Astrocyte of the cerebellum (primary cell): ENCODE measurements around the gene BCORL1.

ENCODE experiments used
- DNase-seq: peaks from one replicate; pipeline ENCODE4 v3.0.0-alpha.2; 2011; ENCODE audit warnings: low read depth
- H3K4me3 ChIP-seq: 2 replicates; pipeline ENCODE4 v1.5.1; 2011; ENCODE audit warnings: mild to moderate bottlenecking, low read depth, low read length, moderate library complexity
- in situ Hi-C: cut with HindIII; loops from 2 replicates; pipeline ENCODE4 v1.10.0; 2017; ENCODE audit warnings: low sequenced_read_pairs
- TF ChIP-seq, protein P1 (sequence below): IDR thresholded peaks from 2 replicates; pipeline ENCODE4 v1.5.1; 2012; ENCODE audit warnings: low read length, low read depth, moderate library complexity, mild to moderate bottlenecking; ENCODE audit errors: missing control alignments

Gene BCORL1

GRCh38 chrX:130091980-130092522, 109.6 kb downstream of the BCORL1 start:
- DNase-seq, result no peak
- TF ChIP-seq, protein P1, sequence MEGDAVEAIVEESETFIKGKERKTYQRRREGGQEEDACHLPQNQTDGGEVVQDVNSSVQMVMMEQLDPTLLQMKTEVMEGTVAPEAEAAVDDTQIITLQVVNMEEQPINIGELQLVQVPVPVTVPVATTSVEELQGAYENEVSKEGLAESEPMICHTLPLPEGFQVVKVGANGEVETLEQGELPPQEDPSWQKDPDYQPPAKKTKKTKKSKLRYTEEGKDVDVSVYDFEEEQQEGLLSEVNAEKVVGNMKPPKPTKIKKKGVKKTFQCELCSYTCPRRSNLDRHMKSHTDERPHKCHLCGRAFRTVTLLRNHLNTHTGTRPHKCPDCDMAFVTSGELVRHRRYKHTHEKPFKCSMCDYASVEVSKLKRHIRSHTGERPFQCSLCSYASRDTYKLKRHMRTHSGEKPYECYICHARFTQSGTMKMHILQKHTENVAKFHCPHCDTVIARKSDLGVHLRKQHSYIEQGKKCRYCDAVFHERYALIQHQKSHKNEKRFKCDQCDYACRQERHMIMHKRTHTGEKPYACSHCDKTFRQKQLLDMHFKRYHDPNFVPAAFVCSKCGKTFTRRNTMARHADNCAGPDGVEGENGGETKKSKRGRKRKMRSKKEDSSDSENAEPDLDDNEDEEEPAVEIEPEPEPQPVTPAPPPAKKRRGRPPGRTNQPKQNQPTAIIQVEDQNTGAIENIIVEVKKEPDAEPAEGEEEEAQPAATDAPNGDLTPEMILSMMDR, result no peak
- in situ Hi-C loops, result no loop called here
- H3K4me3 ChIP-seq, result no peak overlapping the region

DNA sequence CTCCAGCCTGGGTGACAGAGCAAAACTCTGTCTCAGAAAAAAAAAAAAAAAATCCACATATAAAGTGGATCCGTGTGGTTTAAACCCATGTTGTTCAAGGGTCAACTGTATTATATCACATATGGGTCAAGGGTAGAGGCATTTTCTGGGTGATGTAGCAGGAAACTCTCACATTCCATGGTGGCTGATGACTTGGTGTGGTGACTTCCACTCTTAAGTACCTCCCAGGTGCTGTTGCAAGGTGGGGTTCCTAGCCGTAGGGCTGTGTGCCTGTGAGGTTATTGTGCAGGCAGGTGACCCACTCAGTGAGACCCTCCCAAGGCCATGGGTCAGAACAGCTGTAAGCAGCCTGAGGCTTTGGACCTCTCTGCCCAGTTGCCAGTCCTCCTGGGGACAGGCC, 110.8 kb downstream of the BCORL1 start:
- no peak overlapping the region for H3K4me3 ChIP-seq
- no peak for DNase-seq
- TF ChIP-seq, protein P1, result no peak
- in situ Hi-C loops, result no loop called here

DNA sequence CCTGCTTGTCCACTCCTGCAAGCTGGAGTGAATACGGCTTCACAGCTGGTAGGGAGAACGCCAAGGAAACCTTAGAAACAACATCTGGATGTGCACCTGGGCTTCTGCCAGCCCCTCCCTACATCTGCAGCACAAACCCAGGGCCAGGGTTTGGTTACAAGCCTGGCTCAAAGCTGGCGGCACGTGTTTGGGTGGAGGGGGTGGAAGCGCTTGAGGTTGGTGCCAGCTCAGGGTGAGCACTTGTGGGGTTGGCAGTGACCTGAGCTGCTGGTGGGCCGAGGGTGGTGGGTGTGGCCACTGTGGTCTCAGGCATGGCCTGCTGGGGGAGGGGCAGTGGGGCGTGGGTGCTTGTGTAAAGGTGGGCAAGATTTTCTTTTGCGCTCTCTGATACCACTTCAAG, 112.3 kb downstream of the BCORL1 start:
- DNase-seq, result no peak
- in situ Hi-C loops, result no loop called here

GRCh38 chrX:130095249-130096030, 113.0 kb downstream of the BCORL1 start:
- TF ChIP-seq, protein P1, result no peak
- H3K4me3 ChIP-seq, result no peak overlapping the region
- in situ Hi-C loops, result no loop called here
- DNase-seq, result no peak

More for the DNA sequence above, 112.3 kb downstream of the BCORL1 start:
- TF ChIP-seq, protein P1, result no peak
- no peak overlapping the region for H3K4me3 ChIP-seq

GRCh38 chrX:130097507-130098209, 115.2 kb downstream of the BCORL1 start:
- TF ChIP-seq, protein P1, result no peak
- no peak for DNase-seq
- in situ Hi-C loops, result no loop called here

DNA sequence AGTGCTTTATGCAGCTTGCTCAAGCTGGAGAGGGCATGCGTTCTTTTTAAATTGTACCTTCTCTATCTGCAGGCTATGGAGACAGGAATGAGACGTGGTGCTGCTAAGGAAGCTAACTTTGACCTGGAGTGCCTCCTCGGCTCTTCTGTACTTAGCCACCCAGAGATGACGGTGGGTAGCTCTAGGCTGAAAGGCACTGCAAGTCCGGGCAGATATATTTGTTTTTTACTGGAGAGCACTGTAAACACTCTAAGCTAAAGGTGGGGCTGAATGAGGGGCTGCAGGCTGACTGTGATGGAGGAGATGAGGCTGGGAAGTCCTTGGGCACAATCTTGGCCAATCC, 115.7 kb downstream of the BCORL1 start:
- DNase-seq, result no peak
- no peak overlapping the region for H3K4me3 ChIP-seq
- in situ Hi-C loops, result no loop called here
- TF ChIP-seq, protein P1, result no peak

More at GRCh38 chrX:130097507-130098209, 115.2 kb downstream of the BCORL1 start:
- H3K4me3 ChIP-seq, result no peak overlapping the region
